Mononuclear cell (primary cell): ENCODE measurements around the gene CNTN4. TPM values are rescaled to one million over a fixed set of nuclear protein-coding genes. Genes with fewer than 3 reads are reported as not detected.

Experiments used
- H3K27me3 ChIP-seq: 2 replicates; pipeline ENCODE4 v1.6.0; 2011; ENCODE audit warnings: low read length, control low read depth; ENCODE audit not compliant: insufficient read depth
- H3K4me1 ChIP-seq: 2 replicates; pipeline ENCODE4 v1.5.1; 2011; ENCODE audit warnings: mild to moderate bottlenecking, low read length, control low read depth; ENCODE audit not compliant: insufficient read depth
- H3K4me3 ChIP-seq: 2 replicates; pipeline ENCODE4 v1.5.1; 2011; ENCODE audit warnings: mild to moderate bottlenecking, low read length, moderate library complexity
- H3K9me3 ChIP-seq: 2 replicates; pipeline ENCODE4 v1.5.1; 2011; ENCODE audit warnings: low read depth, mild to moderate bottlenecking, control low read depth, low read length
- total RNA-seq: library from RNA; depleted of rRNA; stranded (reverse); fragments of >200 nt; gene quantifications from one replicate; pipeline ENCODE4 v1.2.3, GENCODE V29; 2012

CNTN4 gene
- total RNA-seq, 1 donor, result not detected

- no peaks in the 10 kb centered on the region for H3K27me3 ChIP-seq
- no peaks in the 10 kb centered on the region for H3K9me3 ChIP-seq
- H3K4me1 ChIP-seq, result no peaks in the 10 kb centered on the region
- no peak overlapping the region for H3K4me3 ChIP-seq
These were observed 175.9 kb downstream of the CNTN4 start for GRCh38 chr3:2274526-2274925.

GRCh38 chr3:2283818-2284217 lies 185.2 kb downstream of the CNTN4 start:
- Histone ChIP-seq H3K27me3 (no peaks in the 10 kb centered on the region), H3K4me1 (no peaks in the 10 kb centered on the region), H3K4me3 (no peak overlapping the region), H3K9me3 (no peaks in the 10 kb centered on the region)

DNA sequence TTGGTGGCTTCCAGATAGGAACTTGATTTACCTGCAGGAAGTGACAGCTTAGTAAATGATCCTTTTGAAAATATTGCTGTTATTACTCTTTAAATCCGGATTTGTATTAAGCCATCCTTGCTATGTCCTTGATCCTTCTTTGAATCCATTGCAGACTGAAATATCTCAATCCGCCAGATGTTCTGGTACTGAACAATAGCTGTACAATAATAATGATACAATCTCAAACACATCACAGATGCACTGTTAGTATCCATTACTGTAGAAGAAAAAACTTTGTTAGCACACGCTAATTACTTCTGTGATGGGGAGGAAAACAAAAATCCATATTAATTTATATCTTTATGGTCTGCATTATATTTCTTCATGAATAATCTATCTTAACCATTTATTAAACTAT lies 202.3 kb downstream of the CNTN4 start:
- no peaks in the 10 kb centered on the region for H3K9me3 ChIP-seq
- no peaks in the 10 kb centered on the region for H3K27me3 ChIP-seq
- H3K4me3 ChIP-seq, result no peak overlapping the region
- no peaks in the 10 kb centered on the region for H3K4me1 ChIP-seq

DNA sequence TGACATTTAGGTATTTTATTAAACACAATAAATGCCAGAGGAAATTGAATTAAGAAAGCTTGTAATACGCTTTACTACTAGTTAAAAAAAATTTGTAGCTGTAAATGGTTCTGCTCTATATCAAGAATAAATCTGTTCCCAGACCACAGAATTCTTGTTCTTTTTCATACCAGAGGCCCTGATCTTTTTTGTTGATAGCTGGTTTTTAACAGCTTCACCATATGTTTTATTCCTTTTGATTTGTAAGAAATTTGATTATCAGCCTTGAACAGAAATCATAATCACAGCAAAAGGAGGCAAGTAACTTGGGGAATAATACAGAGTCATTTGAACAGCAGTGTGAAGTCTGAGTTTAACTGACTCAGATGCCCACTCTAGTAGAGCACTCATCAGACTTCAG lies 202.7 kb downstream of the CNTN4 start:
- no peaks in the 10 kb centered on the region for H3K9me3 ChIP-seq
- H3K27me3 ChIP-seq, result no peaks in the 10 kb centered on the region
- no peak overlapping the region for H3K4me3 ChIP-seq
- H3K4me1 ChIP-seq, result no peaks in the 10 kb centered on the region

- no peaks in the 10 kb centered on the region for H3K9me3 ChIP-seq
- no peaks in the 10 kb centered on the region for H3K4me1 ChIP-seq
- no peak overlapping the region for H3K4me3 ChIP-seq
- no peaks in the 10 kb centered on the region for H3K27me3 ChIP-seq
These were observed 204.9 kb downstream of the CNTN4 start for GRCh38 chr3:2303566-2303965.

GRCh38 chr3:2311022-2311421 lies 212.4 kb downstream of the CNTN4 start:
- Histone ChIP-seq H3K27me3 (no peaks in the 10 kb centered on the region), H3K4me1 (no peaks in the 10 kb centered on the region), H3K4me3 (no peak overlapping the region), H3K9me3 (no peaks in the 10 kb centered on the region)

DNA sequence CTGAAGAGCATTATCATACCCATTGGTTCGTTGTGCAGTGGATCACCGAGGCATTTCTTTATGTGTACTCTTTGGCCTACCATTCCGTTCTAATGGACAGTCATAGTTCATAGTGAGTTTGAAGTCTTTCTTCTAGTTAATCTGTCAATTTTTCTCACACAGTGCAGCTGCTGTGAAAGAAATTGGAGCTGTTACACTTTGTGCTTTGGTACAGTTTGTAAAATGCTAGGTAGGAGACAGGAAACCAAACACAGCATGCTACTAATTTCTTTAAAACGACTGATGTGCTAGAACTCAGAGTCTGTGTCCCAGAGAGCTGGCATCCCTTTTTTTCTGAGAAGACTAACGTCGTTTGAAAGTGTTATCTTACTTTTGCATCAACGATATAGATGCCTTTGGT lies 218.9 kb downstream of the CNTN4 start:
- Histone ChIP-seq H3K4me1 (no peaks in the 10 kb centered on the region), H3K9me3 (no peaks in the 10 kb centered on the region), H3K4me3 (no peak overlapping the region), H3K27me3 (no peaks in the 10 kb centered on the region)

- no peaks in the 10 kb centered on the region for H3K9me3 ChIP-seq
- no peaks in the 10 kb centered on the region for H3K4me1 ChIP-seq
- H3K4me3 ChIP-seq, result no peak overlapping the region
- H3K27me3 ChIP-seq, result no peaks in the 10 kb centered on the region
These were observed 236.3 kb downstream of the CNTN4 start for GRCh38 chr3:2334921-2335320.

- H3K4me3 ChIP-seq, result no peak overlapping the region
- no peaks in the 10 kb centered on the region for H3K9me3 ChIP-seq
- H3K4me1 ChIP-seq, result no peaks in the 10 kb centered on the region
- no peaks in the 10 kb centered on the region for H3K27me3 ChIP-seq
These were observed 244.5 kb downstream of the CNTN4 start for GRCh38 chr3:2343031-2343682.

- no peak overlapping the region for H3K4me3 ChIP-seq
- H3K9me3 ChIP-seq, result no peaks in the 10 kb centered on the region
These were observed 253.6 kb downstream of the CNTN4 start for GRCh38 chr3:2352134-2352762.

GRCh38 chr3:2354702-2355101 lies 256.0 kb downstream of the CNTN4 start:
- no peaks in the 10 kb centered on the region for H3K27me3 ChIP-seq
- H3K9me3 ChIP-seq, result peaks cover 7% of the 10 kb centered on the region
- H3K4me3 ChIP-seq, result no peak overlapping the region
- no peaks in the 10 kb centered on the region for H3K4me1 ChIP-seq

More at GRCh38 chr3:2352134-2352762, 253.6 kb downstream of the CNTN4 start:
- Histone ChIP-seq H3K4me1 (no peaks in the 10 kb centered on the region), H3K27me3 (no peaks in the 10 kb centered on the region)

DNA sequence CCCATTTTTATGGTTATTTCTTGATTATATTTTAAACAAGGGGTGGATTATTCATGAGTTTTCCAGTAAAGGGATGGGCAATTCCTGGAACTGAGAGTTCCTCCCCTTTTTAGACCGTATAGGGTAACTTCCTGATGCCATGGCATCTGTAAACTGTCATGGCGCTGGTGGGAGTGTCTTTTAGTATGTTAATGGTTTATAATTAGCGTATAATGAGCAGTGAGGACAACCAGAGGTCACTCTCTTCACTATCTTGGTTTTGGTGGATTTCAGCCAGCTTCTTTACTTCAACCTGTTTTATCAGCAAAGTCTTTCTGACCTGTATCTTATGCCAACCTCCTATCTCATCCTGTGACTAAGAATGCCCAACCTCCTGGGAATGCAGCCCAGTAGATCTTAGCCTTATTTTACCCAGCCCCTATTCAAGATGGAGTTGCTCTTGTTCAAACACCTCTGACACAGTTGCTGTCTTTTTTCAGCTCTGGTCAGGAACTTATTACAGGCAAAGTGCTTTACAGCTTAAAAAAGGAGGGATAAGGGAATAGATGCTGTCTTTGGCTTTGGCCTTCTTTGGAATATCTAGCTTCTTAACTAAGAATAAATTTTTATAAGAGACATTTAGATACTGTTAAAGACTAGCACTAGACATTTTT lies 257.8 kb downstream of the CNTN4 start:
- no peaks in the 10 kb centered on the region for H3K4me1 ChIP-seq
- H3K9me3 ChIP-seq, result peaks cover 7% of the 10 kb centered on the region
- no peak overlapping the region for H3K4me3 ChIP-seq
- H3K27me3 ChIP-seq, result no peaks in the 10 kb centered on the region

GRCh38 chr3:2360815-2361214 lies 262.1 kb downstream of the CNTN4 start:
- H3K4me1 ChIP-seq, result no peaks in the 10 kb centered on the region
- no peak overlapping the region for H3K4me3 ChIP-seq
- H3K27me3 ChIP-seq, result no peaks in the 10 kb centered on the region
- H3K9me3 ChIP-seq, result peaks cover 7% of the 10 kb centered on the region

DNA sequence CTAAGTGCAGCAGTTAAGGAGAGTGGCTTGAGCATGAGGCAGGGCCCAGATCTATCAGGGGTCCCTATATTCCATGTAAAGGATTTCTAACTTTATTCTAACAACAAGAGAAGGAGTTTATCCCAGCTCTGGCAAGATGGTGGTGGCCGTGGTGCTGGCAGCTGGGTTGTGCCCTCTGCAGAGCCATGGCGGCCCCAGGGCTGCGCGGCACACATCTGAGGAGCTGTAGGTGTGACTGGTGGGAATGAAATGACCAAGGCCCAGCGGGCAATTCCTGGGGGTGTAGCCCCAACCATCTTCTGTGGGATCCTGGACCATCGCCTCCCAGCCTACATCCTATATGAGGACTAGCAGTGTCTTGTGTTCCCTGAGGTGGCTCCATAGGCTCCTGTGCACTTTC lies 263.5 kb downstream of the CNTN4 start:
- H3K9me3 ChIP-seq, result peaks cover 7% of the 10 kb centered on the region
- no peaks in the 10 kb centered on the region for H3K4me1 ChIP-seq
- H3K4me3 ChIP-seq, result no peak overlapping the region
- no peaks in the 10 kb centered on the region for H3K27me3 ChIP-seq

GRCh38 chr3:2363854-2364253 lies 265.2 kb downstream of the CNTN4 start:
- H3K4me3 ChIP-seq, result no peak overlapping the region
- no peaks in the 10 kb centered on the region for H3K9me3 ChIP-seq
- no peaks in the 10 kb centered on the region for H3K4me1 ChIP-seq
- H3K27me3 ChIP-seq, result no peaks in the 10 kb centered on the region

DNA sequence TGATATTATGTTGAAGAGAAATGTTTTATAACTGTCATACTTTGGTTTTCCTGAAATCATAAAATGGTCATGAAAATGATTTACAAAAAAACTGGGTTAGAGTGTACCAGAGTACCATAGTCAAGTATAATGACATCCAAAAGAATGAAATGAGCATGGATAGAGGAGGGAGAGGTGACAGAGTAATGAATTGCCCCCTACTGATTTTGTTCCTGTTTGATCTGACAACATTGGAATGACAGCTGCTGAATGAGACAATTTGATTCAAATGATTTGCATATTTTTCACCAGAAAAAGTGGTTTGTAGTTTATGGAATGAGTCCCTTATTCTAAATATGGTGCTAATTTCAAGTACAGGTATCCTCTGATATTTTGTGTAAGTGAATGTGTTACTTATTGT lies 271.7 kb downstream of the CNTN4 start:
- Histone ChIP-seq H3K4me1 (no peaks in the 10 kb centered on the region), H3K27me3 (no peaks in the 10 kb centered on the region), H3K9me3 (no peaks in the 10 kb centered on the region), H3K4me3 (no peak overlapping the region)
